Right lobe of liver (tissue), 4 donors: Measurements from ENCODE around the gene SLC4A8.

ENCODE experiments used
- POLR2A ChIP-seq: fragments of 450-650 bp; IDR thresholded peaks from one replicate; pipeline ENCODE4 v1.6.1; 2017; ENCODE audit warnings: antibody characterized with exemption, mild to moderate bottlenecking
- TF ChIP-seq, protein P1 (sequence below), 4 donors: fragments of 200-600 bp in 3 of 4; fragments of 450-650 bp in 1 of 4; IDR thresholded peaks; one replicate each; pipeline versions ENCODE4 v1.5.1 to v1.8.0; 2016 to 2022; ENCODE audit warnings: antibody characterized with exemption in 4 of 4, mild to moderate bottlenecking in 2 of 4
- donor health status: DM: no; HTN: no; CAD: no.
- donor health status: DM: no; HTN: no; CAD: no.
- donor health status: DM: no; HTN: yes; CAD: no.

DNA sequence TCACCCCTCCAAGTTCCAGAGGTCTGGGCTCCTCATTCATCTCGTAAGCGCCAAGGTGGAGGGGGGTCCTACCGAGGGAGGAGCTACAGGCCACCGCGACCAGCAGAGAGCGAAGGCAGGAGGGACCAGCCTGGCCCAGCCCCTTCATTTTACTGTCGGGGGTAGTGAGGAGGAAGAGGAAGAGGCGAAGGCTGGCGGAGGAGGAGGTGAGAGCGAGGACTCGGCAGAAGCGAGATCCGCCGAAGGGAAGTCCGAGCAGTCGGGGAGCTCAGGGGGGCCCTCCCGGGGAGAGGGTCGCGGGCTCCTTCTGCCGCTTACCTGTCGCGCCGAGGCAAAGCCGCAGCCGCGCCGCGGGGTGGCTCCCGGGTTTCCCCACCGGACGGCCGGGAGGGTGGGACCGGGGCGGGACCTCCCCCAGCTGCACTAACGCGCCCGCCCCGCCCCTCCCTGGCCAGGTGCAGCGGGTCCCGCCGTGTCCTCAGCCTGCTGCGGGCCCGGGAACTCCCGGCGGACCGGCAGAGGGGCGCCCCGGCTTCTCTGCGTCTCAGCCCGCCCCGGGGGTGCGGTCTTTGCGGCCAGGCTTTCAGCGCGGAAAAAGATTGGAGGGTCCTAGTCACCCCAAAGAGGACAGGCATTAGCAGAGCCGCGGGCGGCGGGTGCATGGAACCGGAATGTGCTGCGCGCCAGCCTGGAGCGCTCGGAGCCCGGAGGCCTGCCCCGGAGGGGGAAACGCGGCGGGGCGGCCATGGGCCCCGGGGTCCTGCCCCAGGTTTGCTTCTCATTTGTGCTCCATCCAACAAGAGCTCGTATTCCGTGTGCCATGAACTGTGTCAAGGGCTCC is 33.1 kb upstream of the SLC4A8 start, which contains the start of gene GALNT6:
- TF ChIP-seq POLR2A, result no peak
- TF ChIP-seq, protein P1, sequence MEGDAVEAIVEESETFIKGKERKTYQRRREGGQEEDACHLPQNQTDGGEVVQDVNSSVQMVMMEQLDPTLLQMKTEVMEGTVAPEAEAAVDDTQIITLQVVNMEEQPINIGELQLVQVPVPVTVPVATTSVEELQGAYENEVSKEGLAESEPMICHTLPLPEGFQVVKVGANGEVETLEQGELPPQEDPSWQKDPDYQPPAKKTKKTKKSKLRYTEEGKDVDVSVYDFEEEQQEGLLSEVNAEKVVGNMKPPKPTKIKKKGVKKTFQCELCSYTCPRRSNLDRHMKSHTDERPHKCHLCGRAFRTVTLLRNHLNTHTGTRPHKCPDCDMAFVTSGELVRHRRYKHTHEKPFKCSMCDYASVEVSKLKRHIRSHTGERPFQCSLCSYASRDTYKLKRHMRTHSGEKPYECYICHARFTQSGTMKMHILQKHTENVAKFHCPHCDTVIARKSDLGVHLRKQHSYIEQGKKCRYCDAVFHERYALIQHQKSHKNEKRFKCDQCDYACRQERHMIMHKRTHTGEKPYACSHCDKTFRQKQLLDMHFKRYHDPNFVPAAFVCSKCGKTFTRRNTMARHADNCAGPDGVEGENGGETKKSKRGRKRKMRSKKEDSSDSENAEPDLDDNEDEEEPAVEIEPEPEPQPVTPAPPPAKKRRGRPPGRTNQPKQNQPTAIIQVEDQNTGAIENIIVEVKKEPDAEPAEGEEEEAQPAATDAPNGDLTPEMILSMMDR (IDR thresholded peaks at IDR 0.05), result no peak
